ENCODE data around the gene CSF2.

The CSF2 gene

DNA sequence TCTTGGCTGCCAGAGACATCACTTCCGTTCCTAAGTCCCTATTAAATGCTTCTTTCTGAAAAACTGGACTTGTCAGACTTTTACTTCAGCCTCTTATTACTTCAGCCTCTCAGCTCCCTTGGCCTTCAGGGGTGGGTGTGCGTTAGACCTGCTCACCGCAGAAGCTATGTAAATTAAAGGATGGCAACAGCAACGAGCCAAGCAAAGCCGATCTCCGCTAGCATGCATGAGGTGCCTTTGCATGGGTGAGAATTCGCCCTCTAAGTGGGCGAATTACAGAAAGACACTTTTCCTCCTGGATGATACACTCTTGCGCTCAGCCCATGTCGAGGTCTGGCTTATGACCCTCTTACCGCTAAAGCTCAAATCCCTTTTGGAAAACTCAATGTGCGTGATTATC is 24.0 kb upstream of the CSF2 start:
- DNase-seq (ENCODE audit: low spot score) (no peak), ATAC-seq (ENCODE audit: low read depth) (no peak)
- Histone ChIP-seq H3K4me3 (ENCODE audit: severe bottlenecking) (no peak overlapping the region), H3K9me3 (ENCODE audit: severe bottlenecking) (no peaks in the 10 kb centered on the region), H3K36me3 (ENCODE audit: low read depth) (no peaks in the 10 kb centered on the region), H3K27ac (ENCODE audit: poor library complexity, severe bottlenecking) (no peak overlapping the region), H3K4me1 (ENCODE audit: insufficient read depth, poor library complexity, severe bottlenecking) (no peaks in the 10 kb centered on the region), H3K27me3 (ENCODE audit: insufficient read depth, poor library complexity, severe bottlenecking) (no peaks in the 10 kb centered on the region)
- TF ChIP-seq, protein P1, sequence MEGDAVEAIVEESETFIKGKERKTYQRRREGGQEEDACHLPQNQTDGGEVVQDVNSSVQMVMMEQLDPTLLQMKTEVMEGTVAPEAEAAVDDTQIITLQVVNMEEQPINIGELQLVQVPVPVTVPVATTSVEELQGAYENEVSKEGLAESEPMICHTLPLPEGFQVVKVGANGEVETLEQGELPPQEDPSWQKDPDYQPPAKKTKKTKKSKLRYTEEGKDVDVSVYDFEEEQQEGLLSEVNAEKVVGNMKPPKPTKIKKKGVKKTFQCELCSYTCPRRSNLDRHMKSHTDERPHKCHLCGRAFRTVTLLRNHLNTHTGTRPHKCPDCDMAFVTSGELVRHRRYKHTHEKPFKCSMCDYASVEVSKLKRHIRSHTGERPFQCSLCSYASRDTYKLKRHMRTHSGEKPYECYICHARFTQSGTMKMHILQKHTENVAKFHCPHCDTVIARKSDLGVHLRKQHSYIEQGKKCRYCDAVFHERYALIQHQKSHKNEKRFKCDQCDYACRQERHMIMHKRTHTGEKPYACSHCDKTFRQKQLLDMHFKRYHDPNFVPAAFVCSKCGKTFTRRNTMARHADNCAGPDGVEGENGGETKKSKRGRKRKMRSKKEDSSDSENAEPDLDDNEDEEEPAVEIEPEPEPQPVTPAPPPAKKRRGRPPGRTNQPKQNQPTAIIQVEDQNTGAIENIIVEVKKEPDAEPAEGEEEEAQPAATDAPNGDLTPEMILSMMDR (IDR thresholded peaks at IDR 0.05; ENCODE audit: poor library complexity, severe bottlenecking), result no peak

DNA sequence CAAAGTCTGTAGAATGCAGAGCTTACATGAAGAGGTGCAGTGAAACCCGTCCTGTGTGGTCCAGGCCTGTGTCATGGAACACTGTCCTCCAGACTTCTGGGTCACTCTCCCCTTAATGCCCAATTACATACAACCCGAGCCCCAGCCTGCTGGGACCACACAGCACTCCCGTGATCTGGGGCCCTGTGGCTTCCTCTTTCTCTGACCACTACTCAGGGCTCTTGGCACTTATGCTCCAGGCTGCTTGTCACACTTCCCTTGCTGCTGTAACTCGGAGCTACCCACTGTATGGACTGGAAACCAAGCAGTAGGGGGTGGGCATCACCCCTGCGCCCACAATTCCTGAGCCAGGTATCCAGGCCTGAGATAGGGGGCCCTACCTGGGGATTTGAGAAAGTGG is 23.5 kb upstream of the CSF2 start:
- ATAC-seq (ENCODE audit: low read depth) (no peak; the same call in 2 of the 3 replicates), DNase-seq (ENCODE audit: low spot score) (no peak)
- TF ChIP-seq, protein P1 (IDR thresholded peaks at IDR 0.05; ENCODE audit: poor library complexity, severe bottlenecking), result no peak
- Histone ChIP-seq H3K27me3 (ENCODE audit: insufficient read depth, poor library complexity, severe bottlenecking) (no peaks in the 10 kb centered on the region), H3K4me1 (ENCODE audit: insufficient read depth, poor library complexity, severe bottlenecking) (no peaks in the 10 kb centered on the region), H3K36me3 (ENCODE audit: low read depth) (no peaks in the 10 kb centered on the region), H3K4me3 (ENCODE audit: severe bottlenecking) (no peak overlapping the region), H3K27ac (ENCODE audit: poor library complexity, severe bottlenecking) (no peak overlapping the region), H3K9me3 (ENCODE audit: severe bottlenecking) (no peaks in the 10 kb centered on the region)

DNA sequence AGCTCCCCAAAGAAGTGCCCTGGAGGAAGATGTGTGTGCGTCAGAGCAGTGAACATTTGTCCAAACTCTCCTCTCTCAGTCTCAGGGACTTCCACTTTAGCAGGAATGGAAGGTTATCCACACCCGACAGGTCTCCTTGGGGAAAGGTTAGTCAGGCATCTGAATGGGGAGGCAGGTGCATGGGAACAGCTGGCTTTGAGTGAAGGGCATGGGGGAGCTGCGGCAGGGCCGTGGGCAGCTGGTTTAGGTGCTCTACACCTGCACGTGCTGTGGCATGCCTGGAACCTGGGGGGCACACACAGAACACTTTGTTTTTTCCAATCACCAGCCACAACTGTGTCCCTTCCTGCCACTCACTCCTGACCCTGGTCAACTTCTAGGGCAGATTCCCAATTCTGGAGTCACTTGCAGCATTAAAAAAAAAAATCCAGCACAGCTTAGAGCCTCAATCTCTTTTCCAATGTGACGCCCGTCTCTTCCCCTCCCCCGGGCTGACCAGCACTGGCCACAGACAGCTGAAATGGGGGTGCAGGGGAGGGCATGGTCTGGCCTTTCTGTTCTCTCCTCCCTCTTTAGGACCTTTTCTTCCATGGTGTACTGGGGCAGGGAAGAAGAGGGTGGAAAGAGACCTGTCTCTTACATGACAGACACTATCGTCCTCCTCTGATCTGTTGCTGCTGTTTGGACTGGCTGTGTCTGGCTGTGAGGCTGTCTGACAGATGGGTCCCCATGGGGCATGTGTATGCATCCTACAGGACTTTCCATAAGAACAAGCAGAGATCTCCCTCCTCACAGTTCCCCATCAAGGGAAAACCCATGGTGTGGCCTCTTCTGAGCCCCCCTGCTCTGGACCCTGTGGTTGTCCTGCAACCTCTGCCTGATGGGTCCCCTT is 22.7 kb upstream of the CSF2 start:
- ATAC-seq (ENCODE audit: low read depth), result no peak
- Histone ChIP-seq H3K27ac (ENCODE audit: poor library complexity, severe bottlenecking) (no peak overlapping the region), H3K9me3 (ENCODE audit: severe bottlenecking) (no peaks in the 10 kb centered on the region), H3K4me3 (ENCODE audit: severe bottlenecking) (no peak overlapping the region), H3K27me3 (ENCODE audit: insufficient read depth, poor library complexity, severe bottlenecking) (no peaks in the 10 kb centered on the region), H3K36me3 (ENCODE audit: low read depth) (no peaks in the 10 kb centered on the region), H3K4me1 (ENCODE audit: insufficient read depth, poor library complexity, severe bottlenecking) (no peaks in the 10 kb centered on the region)
- no peak for DNase-seq (ENCODE audit: low spot score)
- TF ChIP-seq, protein P1 (IDR thresholded peaks at IDR 0.05; ENCODE audit: poor library complexity, severe bottlenecking), result no peak

DNA sequence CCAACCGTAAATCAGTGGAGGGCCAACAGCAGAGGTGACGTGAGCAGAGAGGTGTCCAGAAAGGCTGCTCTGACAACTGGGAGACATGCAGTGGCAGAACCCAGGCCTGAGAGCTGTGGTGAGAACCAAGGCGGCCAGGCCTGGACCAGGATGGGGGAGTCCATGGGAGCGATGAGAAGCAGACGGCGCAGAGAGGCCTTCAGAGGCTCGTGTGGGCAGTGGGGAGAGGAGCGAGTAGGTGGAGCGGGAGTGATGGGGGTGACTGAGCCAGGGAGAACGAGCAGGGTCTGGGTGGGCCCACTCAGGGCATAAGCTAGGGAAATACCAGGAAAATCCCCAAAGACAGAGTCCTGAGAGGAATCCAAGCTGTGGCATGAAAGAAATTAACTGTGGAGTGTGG is 21.1 kb upstream of the CSF2 start:
- TF ChIP-seq, protein P1 (IDR thresholded peaks at IDR 0.05; ENCODE audit: poor library complexity, severe bottlenecking), result no peak
- DNase-seq (ENCODE audit: low spot score) (peak; percentile 56), ATAC-seq (ENCODE audit: low read depth) (no peak)
- Histone ChIP-seq H3K27me3 (ENCODE audit: insufficient read depth, poor library complexity, severe bottlenecking) (no peaks in the 10 kb centered on the region), H3K4me3 (ENCODE audit: severe bottlenecking) (no peak overlapping the region), H3K27ac (ENCODE audit: poor library complexity, severe bottlenecking) (no peak overlapping the region), H3K9me3 (ENCODE audit: severe bottlenecking) (no peaks in the 10 kb centered on the region), H3K36me3 (ENCODE audit: low read depth) (no peaks in the 10 kb centered on the region), H3K4me1 (ENCODE audit: insufficient read depth, poor library complexity, severe bottlenecking) (no peaks in the 10 kb centered on the region)

DNA sequence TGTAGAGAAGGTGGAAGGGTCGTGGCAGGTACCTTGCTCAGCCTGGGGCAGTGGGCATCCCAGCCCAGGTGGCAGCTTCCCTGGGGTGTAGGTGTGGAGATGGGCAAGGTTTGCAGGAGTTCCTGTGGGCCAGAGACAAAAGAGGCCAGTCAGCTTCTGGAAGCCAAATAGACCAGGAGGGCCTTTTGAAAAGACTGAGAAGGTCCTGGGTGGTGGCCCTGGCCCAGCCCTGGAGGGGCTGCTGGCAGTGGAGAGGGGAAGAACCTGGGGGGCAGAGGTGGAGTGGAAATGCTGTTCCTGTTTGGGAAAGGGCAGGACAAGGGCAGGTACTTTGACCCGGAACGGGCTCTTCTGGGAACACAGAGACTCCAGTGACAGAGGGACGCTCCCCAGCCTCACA is 20.1 kb upstream of the CSF2 start:
- ATAC-seq (ENCODE audit: low read depth) (no peak), DNase-seq (ENCODE audit: low spot score) (peak; percentile 50)
- Histone ChIP-seq H3K27me3 (ENCODE audit: insufficient read depth, poor library complexity, severe bottlenecking) (no peaks in the 10 kb centered on the region), H3K27ac (ENCODE audit: poor library complexity, severe bottlenecking) (no peak overlapping the region), H3K36me3 (ENCODE audit: low read depth) (no peaks in the 10 kb centered on the region), H3K4me1 (ENCODE audit: insufficient read depth, poor library complexity, severe bottlenecking) (no peaks in the 10 kb centered on the region), H3K9me3 (ENCODE audit: severe bottlenecking) (no peaks in the 10 kb centered on the region), H3K4me3 (ENCODE audit: severe bottlenecking) (no peak overlapping the region)
- TF ChIP-seq, protein P1 (IDR thresholded peaks at IDR 0.05; ENCODE audit: poor library complexity, severe bottlenecking), result no peak
